ENCODE measurements around the gene KLK8. TPM values are rescaled to one million over a fixed set of nuclear protein-coding genes. Genes with fewer than 3 reads are reported as not detected.

Gene KLK8
- total and polyA plus RNA-seq, 2 experiments from 2014 or later = not detected

- Histone ChIP-seq H3K9me2 (ENCODE audit: insufficient read depth) (no peaks in the 10 kb centered on the region), H3K4me3 (no peak overlapping the region), H3K9ac (no peak overlapping the region), H3K27me3 (replicated peaks; ENCODE audit: insufficient read depth) (peaks cover 3% of the 10 kb centered on the region; the same call in 1 of the 2 replicates), H3K79me2 (ENCODE audit: insufficient read depth) (no peaks in the 10 kb centered on the region), H3K4me2 (ENCODE audit: unreplicated experiment) (no peak overlapping the region), H4K20me1 (ENCODE audit: insufficient read depth) (no peaks in the 10 kb centered on the region), H3K36me3 (ENCODE audit: low read depth) (no peaks in the 10 kb centered on the region), H3K4me1 (ENCODE audit: insufficient read depth) (no peaks in the 10 kb centered on the region), H3F3A (ENCODE audit: insufficient read depth) (no peaks in the 10 kb centered on the region), H2AFZ (no peak overlapping the region), H3K27ac (no peak overlapping the region), H3K9me3 (ENCODE audit: low read depth) (no peaks in the 10 kb centered on the region)
- 62 to 74% methylated on average over 1 of the region's 1 CpG for WGBS, 2 experiments (ENCODE audit: low coverage in 1 of 2, low lambda C conversion rate in 2 of 2, missing lambda C conversion rate in 2 of 2)
- no peak for TF ChIP-seq EZH2phosphoT487 (IDR thresholded peaks at IDR 0.05; ENCODE audit: insufficient read depth, low read depth)
- TF ChIP-seq EZH2 (IDR thresholded peaks at IDR 0.05; ENCODE audit: insufficient read depth, poor library complexity, severe bottlenecking) = no peak
- in situ Hi-C loops (cut with MboI) = no loop called here
- DNase-seq = no peak
These were observed 3.8 kb upstream of the KLK8 start for GRCh38 chr19:51005248-51005647.

GRCh38 chr19:51003316-51003715, 1.9 kb upstream of the KLK8 start:
- no peak overlapping the region for H3K27ac ChIP-seq
- in situ Hi-C loops (cut with MboI) = no loop called here
- no peaks in the 10 kb centered on the region for H3F3A ChIP-seq (ENCODE audit: insufficient read depth)
- H3K79me2 ChIP-seq (ENCODE audit: insufficient read depth) = no peaks in the 10 kb centered on the region
- 47 to 52% methylated on average over 6 to 7 of the region's 7 CpGs for WGBS, 2 experiments (ENCODE audit: low coverage in 1 of 2, low lambda C conversion rate in 2 of 2, missing lambda C conversion rate in 2 of 2)
- no peak for DNase-seq
- no peaks in the 10 kb centered on the region for H3K9me2 ChIP-seq (ENCODE audit: insufficient read depth)
- no peak overlapping the region for H3K9ac ChIP-seq
- H4K20me1 ChIP-seq (ENCODE audit: insufficient read depth) = no peaks in the 10 kb centered on the region
- H3K4me1 ChIP-seq (ENCODE audit: insufficient read depth) = no peaks in the 10 kb centered on the region
- no peak overlapping the region for H3K4me3 ChIP-seq
- H3K27me3 ChIP-seq (replicated peaks; ENCODE audit: insufficient read depth) = peaks cover 2% of the 10 kb centered on the region; the same call in 1 of the 2 replicates
- H2AFZ ChIP-seq = no peak overlapping the region
- no peaks in the 10 kb centered on the region for H3K36me3 ChIP-seq (ENCODE audit: low read depth)
- no peaks in the 10 kb centered on the region for H3K9me3 ChIP-seq (ENCODE audit: low read depth)
- H3K4me2 ChIP-seq (ENCODE audit: unreplicated experiment) = no peak overlapping the region
- no peak for TF ChIP-seq EZH2phosphoT487 (IDR thresholded peaks at IDR 0.05; ENCODE audit: insufficient read depth, low read depth)
- no peak for TF ChIP-seq EZH2 (IDR thresholded peaks at IDR 0.05; ENCODE audit: insufficient read depth, poor library complexity, severe bottlenecking)

GRCh38 chr19:51002542-51003311, 1.3 kb upstream of the KLK8 start:
- no peaks in the 10 kb centered on the region for H3K36me3 ChIP-seq (ENCODE audit: low read depth)
- H3K79me2 ChIP-seq (ENCODE audit: insufficient read depth) = no peaks in the 10 kb centered on the region
- H4K20me1 ChIP-seq (ENCODE audit: insufficient read depth) = no peaks in the 10 kb centered on the region
- no peak overlapping the region for H3K4me3 ChIP-seq
- no peaks in the 10 kb centered on the region for H3F3A ChIP-seq (ENCODE audit: insufficient read depth)
- 69 to 76% methylated on average over 35 to 42 of the region's 42 CpGs for WGBS, 2 experiments (ENCODE audit: low coverage in 1 of 2, low lambda C conversion rate in 2 of 2, missing lambda C conversion rate in 2 of 2)
- H2AFZ ChIP-seq = no peak overlapping the region
- no peak overlapping the region for H3K27ac ChIP-seq
- H3K9me3 ChIP-seq (ENCODE audit: low read depth) = no peaks in the 10 kb centered on the region
- in situ Hi-C loops (cut with MboI) = no loop called here
- DNase-seq = peak; percentile 27
- H3K4me2 ChIP-seq (ENCODE audit: unreplicated experiment) = no peak overlapping the region
- no peaks in the 10 kb centered on the region for H3K9me2 ChIP-seq (ENCODE audit: insufficient read depth)
- H3K9ac ChIP-seq = no peak overlapping the region
- TF ChIP-seq EZH2 (IDR thresholded peaks at IDR 0.05; ENCODE audit: insufficient read depth, poor library complexity, severe bottlenecking) = no peak
- no peak for TF ChIP-seq EZH2phosphoT487 (IDR thresholded peaks at IDR 0.05; ENCODE audit: insufficient read depth, low read depth)
- H3K27me3 ChIP-seq (replicated peaks; ENCODE audit: insufficient read depth) = no peaks in the 10 kb centered on the region
- H3K4me1 ChIP-seq (ENCODE audit: insufficient read depth) = no peaks in the 10 kb centered on the region

- no peak for DNase-seq
- TF ChIP-seq EZH2phosphoT487 (IDR thresholded peaks at IDR 0.05; ENCODE audit: insufficient read depth, low read depth) = no peak
- TF ChIP-seq EZH2 (IDR thresholded peaks at IDR 0.05; ENCODE audit: insufficient read depth, poor library complexity, severe bottlenecking) = no peak
These were observed 707 bp upstream of the KLK8 start for GRCh38 chr19:51002089-51002532.

More at GRCh38 chr19:51002089-51002532, 707 bp upstream of the KLK8 start:
- H3K4me1 ChIP-seq (ENCODE audit: insufficient read depth) = no peaks in the 10 kb centered on the region
- H2AFZ ChIP-seq = no peak overlapping the region
- in situ Hi-C loops (cut with MboI) = no loop called here
- H3K79me2 ChIP-seq (ENCODE audit: insufficient read depth) = no peaks in the 10 kb centered on the region
- no peak overlapping the region for H3K9ac ChIP-seq
- H3K9me3 ChIP-seq (ENCODE audit: low read depth) = no peaks in the 10 kb centered on the region
- H3K4me2 ChIP-seq (ENCODE audit: unreplicated experiment) = no peak overlapping the region
- no peak overlapping the region for H3K4me3 ChIP-seq
- no peak overlapping the region for H3K27ac ChIP-seq
- H3K9me2 ChIP-seq (ENCODE audit: insufficient read depth) = no peaks in the 10 kb centered on the region
- H3F3A ChIP-seq (ENCODE audit: insufficient read depth) = no peaks in the 10 kb centered on the region
- H3K36me3 ChIP-seq (ENCODE audit: low read depth) = no peaks in the 10 kb centered on the region
- H3K27me3 ChIP-seq (replicated peaks; ENCODE audit: insufficient read depth) = no peaks in the 10 kb centered on the region
- H4K20me1 ChIP-seq (ENCODE audit: insufficient read depth) = no peaks in the 10 kb centered on the region
- 54 to 58% methylated on average over 12 of the region's 12 CpGs for WGBS, 2 experiments (ENCODE audit: low coverage in 1 of 2, low lambda C conversion rate in 2 of 2, missing lambda C conversion rate in 2 of 2)

Data from GM23248 (cell line).